Measurements from ENCODE around the gene TMEM132C. TPM values are rescaled to one million over a fixed set of nuclear protein-coding genes. Genes with fewer than 3 reads are reported as not detected.

Gene TMEM132C
- polyA plus RNA-seq, 1 of the 3 experiments (the other 2 are of a cell fraction) = not detected

DNA sequence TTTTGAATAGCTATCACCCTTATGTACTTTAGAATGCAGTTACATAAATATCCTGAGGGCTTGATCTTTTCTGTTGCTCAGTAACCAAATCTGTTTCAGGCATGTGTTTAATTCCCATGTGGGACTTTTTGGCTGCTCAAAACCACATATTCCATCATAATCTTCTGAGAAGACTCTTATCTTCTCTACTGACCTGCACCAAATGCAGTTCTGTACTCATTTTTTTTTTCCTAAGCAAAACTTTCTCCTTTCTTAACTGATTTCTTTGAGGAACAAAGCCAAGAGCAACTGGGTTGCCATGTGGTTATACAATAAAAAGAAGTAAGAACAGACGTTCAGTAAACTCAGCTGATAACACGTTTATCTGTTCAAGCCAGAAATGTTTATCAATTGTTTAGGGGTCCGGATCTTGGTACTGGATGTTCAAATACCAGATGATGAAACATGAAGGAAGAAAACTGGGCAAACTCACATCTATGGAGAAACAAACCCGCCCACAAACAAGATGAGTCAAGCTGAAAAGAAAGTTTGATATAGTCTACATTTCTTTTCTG, 50.1 kb downstream of the TMEM132C start:
- no peak for DNase-seq
- POLR2A ChIA-PET = no interaction called here
- under 1% methylated on average over 4 of the region's 4 CpGs for WGBS (ENCODE audit: low lambda C conversion rate)
- CTCF ChIA-PET = interaction anchor here (1.0 kb wide), 1 partner anchor 58 kb away, joined by 4 read pairs; no protein-coding TSS in a partner anchor
- H3K4me1 ChIP-seq (ENCODE audit: control insufficient read depth in 1 of 2, insufficient read depth in 2 of 2, low read depth in 1 of 2, low read length in 1 of 2) = no peaks in the 10 kb centered on the region
- H3K4me3 ChIP-seq (ENCODE audit: low read depth in 2 of 2, low read length in 1 of 2) = no peak overlapping the region
- no peaks in the 10 kb centered on the region for H3K9me2 ChIP-seq
- no peak overlapping the region for H3K9ac ChIP-seq
- H4K20me1 ChIP-seq (ENCODE audit: insufficient read depth) = no peaks in the 10 kb centered on the region
- no peak overlapping the region for H3K4me2 ChIP-seq
- H3K27ac ChIP-seq (ENCODE audit: low read depth in 2 of 2, low read length in 1 of 2) = no peak overlapping the region
- H3K36me3 ChIP-seq (replicated peaks in 1 of 2; ENCODE audit: control insufficient read depth in 1 of 2, insufficient read depth in 2 of 2, low read length in 1 of 2) = no peaks in the 10 kb centered on the region
- H3K27me3 ChIP-seq (ENCODE audit: insufficient read depth) = no peaks in the 10 kb centered on the region
- H2AFZ ChIP-seq (ENCODE audit: low read depth) = no peak overlapping the region
- TF ChIP-seq EP300 (IDR thresholded peaks at IDR 0.05; ENCODE audit: borderline replicate concordance in 1 of 2, low read depth in 1 of 2, low read length in 1 of 2) (no peak), RAD21 (IDR thresholded peaks at IDR 0.05; ENCODE audit: low read length) (no peak), JUND (IDR thresholded peaks at IDR 0.05) (no peak), FOXJ3 (CRISPR knock-in tag; IDR thresholded peaks at IDR 0.05) (no peak), MEF2A (IDR thresholded peaks at IDR 0.05; ENCODE audit: borderline replicate concordance, low read depth) (no peak), RFX5 (IDR thresholded peaks at IDR 0.05; ENCODE audit: low read length) (no peak), GATA2 (CRISPR knock-in tag; IDR thresholded peaks at IDR 0.05) (no peak)
- TF ChIP-seq, protein P1, sequence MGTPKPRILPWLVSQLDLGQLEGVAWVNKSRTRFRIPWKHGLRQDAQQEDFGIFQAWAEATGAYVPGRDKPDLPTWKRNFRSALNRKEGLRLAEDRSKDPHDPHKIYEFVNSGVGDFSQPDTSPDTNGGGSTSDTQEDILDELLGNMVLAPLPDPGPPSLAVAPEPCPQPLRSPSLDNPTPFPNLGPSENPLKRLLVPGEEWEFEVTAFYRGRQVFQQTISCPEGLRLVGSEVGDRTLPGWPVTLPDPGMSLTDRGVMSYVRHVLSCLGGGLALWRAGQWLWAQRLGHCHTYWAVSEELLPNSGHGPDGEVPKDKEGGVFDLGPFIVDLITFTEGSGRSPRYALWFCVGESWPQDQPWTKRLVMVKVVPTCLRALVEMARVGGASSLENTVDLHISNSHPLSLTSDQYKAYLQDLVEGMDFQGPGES (IDR thresholded peaks at IDR 0.05; ENCODE audit: low read depth, low read length) = no peak
- TF ChIP-seq, protein P2, sequence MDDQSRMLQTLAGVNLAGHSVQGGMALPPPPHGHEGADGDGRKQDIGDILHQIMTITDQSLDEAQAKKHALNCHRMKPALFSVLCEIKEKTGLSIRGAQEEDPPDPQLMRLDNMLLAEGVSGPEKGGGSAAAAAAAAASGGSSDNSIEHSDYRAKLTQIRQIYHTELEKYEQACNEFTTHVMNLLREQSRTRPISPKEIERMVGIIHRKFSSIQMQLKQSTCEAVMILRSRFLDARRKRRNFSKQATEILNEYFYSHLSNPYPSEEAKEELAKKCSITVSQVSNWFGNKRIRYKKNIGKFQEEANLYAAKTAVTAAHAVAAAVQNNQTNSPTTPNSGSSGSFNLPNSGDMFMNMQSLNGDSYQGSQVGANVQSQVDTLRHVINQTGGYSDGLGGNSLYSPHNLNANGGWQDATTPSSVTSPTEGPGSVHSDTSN (IDR thresholded peaks at IDR 0.05) = no peak
- no peaks in the 10 kb centered on the region for H3F3A ChIP-seq (replicated peaks; ENCODE audit: insufficient read depth)
- H3K9me3 ChIP-seq = no peaks in the 10 kb centered on the region
- H3K79me2 ChIP-seq (ENCODE audit: insufficient read depth) = no peaks in the 10 kb centered on the region

DNA sequence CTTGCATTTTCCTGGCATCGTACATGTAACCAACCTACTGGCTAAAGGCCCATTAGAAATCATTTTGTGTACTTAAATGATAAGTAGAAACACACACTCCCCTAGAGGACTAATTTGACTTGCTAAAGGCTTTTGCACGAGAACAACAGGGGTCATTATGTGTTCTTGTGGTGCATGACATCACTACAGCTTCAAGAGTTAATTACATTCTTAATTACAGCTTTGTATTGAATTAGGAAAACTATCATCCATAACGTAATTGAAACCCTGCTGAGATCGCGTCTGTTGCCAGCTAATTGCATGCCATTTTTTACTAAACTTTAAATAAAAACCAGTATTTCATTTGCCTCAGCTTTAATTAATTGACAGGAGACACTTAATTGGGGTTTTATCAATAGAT, 51.4 kb downstream of the TMEM132C start:
- no peak overlapping the region for H3K9ac ChIP-seq
- POLR2A ChIA-PET = no interaction called here
- H4K20me1 ChIP-seq (ENCODE audit: insufficient read depth) = no peaks in the 10 kb centered on the region
- no peaks in the 10 kb centered on the region for H3F3A ChIP-seq (replicated peaks; ENCODE audit: insufficient read depth)
- 18% methylated on average over 5 of the region's 5 CpGs for WGBS (ENCODE audit: low lambda C conversion rate)
- no peak overlapping the region for H3K4me3 ChIP-seq (ENCODE audit: low read depth in 2 of 2, low read length in 1 of 2)
- no peak overlapping the region for H3K4me2 ChIP-seq
- H3K4me1 ChIP-seq (ENCODE audit: control insufficient read depth in 1 of 2, insufficient read depth in 2 of 2, low read depth in 1 of 2, low read length in 1 of 2) = no peaks in the 10 kb centered on the region
- TF ChIP-seq FOXJ3 (CRISPR knock-in tag; IDR thresholded peaks at IDR 0.05) = no peak
- TF ChIP-seq ELF1 (IDR thresholded peaks at IDR 0.05) = no peak
- no peak for TF ChIP-seq CHD2 (IDR thresholded peaks at IDR 0.05; ENCODE audit: low read length, partially characterized antibody)
- TF ChIP-seq YY1 (IDR thresholded peaks at IDR 0.05; ENCODE audit: low read depth) = no peak
- no peak for TF ChIP-seq SIN3A (IDR thresholded peaks at IDR 0.05; ENCODE audit: borderline replicate concordance, low read depth, low read length)
- no peak for TF ChIP-seq SMC3 (IDR thresholded peaks at IDR 0.05; ENCODE audit: low read depth, low read length)
- no peak for TF ChIP-seq POLR2AphosphoS5 (IDR thresholded peaks at IDR 0.05; ENCODE audit: low read depth, low read length)
- TF ChIP-seq, protein P3, sequence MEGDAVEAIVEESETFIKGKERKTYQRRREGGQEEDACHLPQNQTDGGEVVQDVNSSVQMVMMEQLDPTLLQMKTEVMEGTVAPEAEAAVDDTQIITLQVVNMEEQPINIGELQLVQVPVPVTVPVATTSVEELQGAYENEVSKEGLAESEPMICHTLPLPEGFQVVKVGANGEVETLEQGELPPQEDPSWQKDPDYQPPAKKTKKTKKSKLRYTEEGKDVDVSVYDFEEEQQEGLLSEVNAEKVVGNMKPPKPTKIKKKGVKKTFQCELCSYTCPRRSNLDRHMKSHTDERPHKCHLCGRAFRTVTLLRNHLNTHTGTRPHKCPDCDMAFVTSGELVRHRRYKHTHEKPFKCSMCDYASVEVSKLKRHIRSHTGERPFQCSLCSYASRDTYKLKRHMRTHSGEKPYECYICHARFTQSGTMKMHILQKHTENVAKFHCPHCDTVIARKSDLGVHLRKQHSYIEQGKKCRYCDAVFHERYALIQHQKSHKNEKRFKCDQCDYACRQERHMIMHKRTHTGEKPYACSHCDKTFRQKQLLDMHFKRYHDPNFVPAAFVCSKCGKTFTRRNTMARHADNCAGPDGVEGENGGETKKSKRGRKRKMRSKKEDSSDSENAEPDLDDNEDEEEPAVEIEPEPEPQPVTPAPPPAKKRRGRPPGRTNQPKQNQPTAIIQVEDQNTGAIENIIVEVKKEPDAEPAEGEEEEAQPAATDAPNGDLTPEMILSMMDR (IDR thresholded peaks at IDR 0.05) = no peak
- TF ChIP-seq EP300 (IDR thresholded peaks at IDR 0.05; ENCODE audit: borderline replicate concordance in 1 of 2, low read depth in 1 of 2, low read length in 1 of 2) = no peak
- no peak for TF ChIP-seq MXI1 (IDR thresholded peaks at IDR 0.05; ENCODE audit: low read depth, low read length)
- no peak for TF ChIP-seq RAD21 (IDR thresholded peaks at IDR 0.05; ENCODE audit: low read length)
- TF ChIP-seq GATA2 (CRISPR knock-in tag; IDR thresholded peaks at IDR 0.05) = no peak
- TF ChIP-seq TAF1 (IDR thresholded peaks at IDR 0.05; ENCODE audit: borderline replicate concordance, low read depth, low read length) = no peak
- H3K27me3 ChIP-seq (ENCODE audit: insufficient read depth) = no peaks in the 10 kb centered on the region
- no peaks in the 10 kb centered on the region for H3K79me2 ChIP-seq (ENCODE audit: insufficient read depth)
- no peaks in the 10 kb centered on the region for H3K36me3 ChIP-seq (replicated peaks in 1 of 2; ENCODE audit: control insufficient read depth in 1 of 2, insufficient read depth in 2 of 2, low read length in 1 of 2)
- CTCF ChIA-PET = no interaction called here
- H3K9me3 ChIP-seq = no peaks in the 10 kb centered on the region
- H3K9me2 ChIP-seq = no peaks in the 10 kb centered on the region
- no peak overlapping the region for H3K27ac ChIP-seq (ENCODE audit: low read depth in 2 of 2, low read length in 1 of 2)
- no peak for DNase-seq
- no peak overlapping the region for H2AFZ ChIP-seq (ENCODE audit: low read depth)

All from SK-N-SH (cell line).